DMS 273 (cell line): ENCODE data around the gene ADGRL1.
"Not testable (repeated sequence)": the region's sequence is repeated elsewhere in the genome, so short reads cannot be mapped to it uniquely, and the experiment has no call there.

Experiments
- DNase-seq: peaks from one replicate; lab custom pipeline; 2025; ENCODE audit not compliant: unreplicated experiment; lab: John Stamatoyannopoulos, UW

The ADGRL1 gene

GRCh38 chr19:14164082-14164481 is 41.9 kb downstream of the ADGRL1 start:
- no peak for DNase-seq

- no peak for DNase-seq
Measured at GRCh38 chr19:14162871-14163297, 43.1 kb downstream of the ADGRL1 start.

- DNase-seq: no peak
Measured at GRCh38 chr19:14161305-14161704, 44.7 kb downstream of the ADGRL1 start.

- peak; percentile 83 for DNase-seq
Measured at GRCh38 chr19:14160017-14160703, 45.8 kb downstream of the ADGRL1 start.

GRCh38 chr19:14159059-14159458 is 46.9 kb downstream of the ADGRL1 start:
- no peak for DNase-seq

- no peak for DNase-seq
Measured at GRCh38 chr19:14158276-14159023, 47.5 kb downstream of the ADGRL1 start.

- DNase-seq: no peak
Measured at GRCh38 chr19:14156971-14157717, 48.8 kb downstream of the ADGRL1 start.

GRCh38 chr19:14156122-14156521 is 49.8 kb downstream of the ADGRL1 start:
- DNase-seq: no peak

GRCh38 chr19:14155371-14155770 is 50.6 kb downstream of the ADGRL1 start:
- DNase-seq: no peak

GRCh38 chr19:14152713-14153112 is 53.3 kb downstream of the ADGRL1 start:
- DNase-seq: no peak

GRCh38 chr19:14150770-14151661 is 55.0 kb downstream of the ADGRL1 start:
- DNase-seq: no peak

GRCh38 chr19:14150041-14150769 is 55.8 kb downstream of the ADGRL1 start:
- DNase-seq: peak; percentile 51

GRCh38 chr19:14149509-14149994 is 56.4 kb downstream of the ADGRL1 start:
- DNase-seq: no peak

GRCh38 chr19:14148751-14149410 is 57.1 kb downstream of the ADGRL1 start:
- DNase-seq: no peak

GRCh38 chr19:14147797-14148605 is 58.0 kb downstream of the ADGRL1 start:
- peak; percentile 79 for DNase-seq

- DNase-seq: peak; percentile 24
Measured at GRCh38 chr19:14146789-14147216, 59.2 kb downstream of the ADGRL1 start.

- not testable (repeated sequence) for DNase-seq
Measured at GRCh38 chr19:14146169-14146568, 59.8 kb downstream of the ADGRL1 start.

- no peak for DNase-seq
Measured at GRCh38 chr19:14145381-14145780, 60.6 kb downstream of the ADGRL1 start.
